ENCODE data around the gene IQSEC1.

The IQSEC1 gene

DNA sequence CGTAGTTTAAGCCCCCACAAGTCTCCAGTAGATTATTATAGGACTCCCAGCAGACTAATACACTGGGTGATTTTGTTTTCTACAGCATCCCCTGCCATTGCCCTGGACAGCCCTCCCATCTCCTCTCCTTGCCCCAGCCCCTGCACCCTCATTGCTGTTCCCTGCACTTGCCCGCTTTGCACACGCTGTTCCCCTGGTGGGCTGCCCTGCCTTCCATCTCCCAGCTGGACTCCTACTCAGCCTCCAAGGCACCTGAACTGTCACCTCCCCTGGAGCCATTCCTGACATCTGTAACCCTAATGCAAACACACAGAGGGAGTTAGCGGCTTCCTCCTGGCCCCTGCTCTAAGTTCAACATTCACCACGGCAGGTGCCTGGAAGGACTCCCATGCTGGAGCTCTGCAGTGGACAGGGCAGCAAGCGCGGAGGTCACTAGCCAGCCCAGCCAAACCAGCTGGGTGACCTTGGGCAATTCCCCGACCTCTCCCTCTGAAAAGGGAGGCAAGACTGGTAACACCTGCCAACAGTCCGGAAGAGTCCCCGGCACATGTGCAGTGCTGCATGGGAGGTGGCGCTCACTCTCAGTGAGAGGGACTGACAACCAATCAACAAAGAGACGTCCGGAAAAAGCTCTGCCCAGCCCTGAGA, 38.8 kb upstream of the IQSEC1 start:
- no peaks in the 10 kb centered on the region for H3K36me3 Mint-ChIP-seq (ENCODE audit: low read depth)
- peaks cover 4% of the 10 kb centered on the region for H3K4me1 Mint-ChIP-seq (ENCODE audit: low read depth)
- H3K9me3 Mint-ChIP-seq, result no peaks in the 10 kb centered on the region
- no peak overlapping the region for H3K4me3 Mint-ChIP-seq
- H3K27me3 Mint-ChIP-seq (ENCODE audit: low read depth), result peaks cover 4% of the 10 kb centered on the region
- no peak overlapping the region for H3K27ac Mint-ChIP-seq

DNA sequence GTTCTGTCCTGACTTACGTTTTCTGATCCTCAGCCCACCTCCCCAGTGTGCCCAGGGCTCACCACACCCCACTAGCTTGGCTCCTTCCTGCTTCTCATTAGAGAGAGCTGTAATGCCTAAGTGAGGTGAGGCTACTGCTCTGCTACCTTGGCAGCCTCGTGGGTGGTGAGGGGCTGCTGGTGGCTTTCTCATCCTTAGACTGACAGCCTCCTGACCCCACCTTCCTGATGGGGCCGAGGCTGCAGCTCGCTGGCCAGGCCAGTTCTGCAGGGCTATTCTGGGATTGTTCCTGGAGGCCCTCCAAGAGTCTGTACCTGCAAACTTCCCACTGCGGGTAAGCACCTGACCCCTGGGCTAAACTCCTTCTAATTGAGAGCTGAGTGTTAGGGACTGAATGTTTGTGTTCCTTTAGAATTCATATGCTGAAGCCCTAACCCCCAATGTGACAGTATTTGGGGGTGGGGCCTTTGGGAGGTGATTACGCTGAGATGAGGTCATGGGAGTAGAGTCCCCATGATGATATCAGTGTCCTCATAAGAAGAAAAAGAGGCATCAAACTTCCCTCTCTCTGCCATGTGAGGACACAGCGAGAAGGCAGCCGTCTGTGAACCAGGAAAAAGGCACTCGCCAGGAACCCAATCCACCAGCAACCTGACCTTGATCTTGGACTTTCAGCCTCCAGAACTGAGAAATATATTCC, 38.1 kb upstream of the IQSEC1 start:
- Mint-ChIP-seq H3K27me3 (ENCODE audit: low read depth) (peaks cover 3% of the 10 kb centered on the region), H3K4me3 (no peak overlapping the region), H3K9me3 (no peaks in the 10 kb centered on the region), H3K27ac (no peak overlapping the region), H3K36me3 (ENCODE audit: low read depth) (no peaks in the 10 kb centered on the region), H3K4me1 (ENCODE audit: low read depth) (peaks cover 4% of the 10 kb centered on the region)

DNA sequence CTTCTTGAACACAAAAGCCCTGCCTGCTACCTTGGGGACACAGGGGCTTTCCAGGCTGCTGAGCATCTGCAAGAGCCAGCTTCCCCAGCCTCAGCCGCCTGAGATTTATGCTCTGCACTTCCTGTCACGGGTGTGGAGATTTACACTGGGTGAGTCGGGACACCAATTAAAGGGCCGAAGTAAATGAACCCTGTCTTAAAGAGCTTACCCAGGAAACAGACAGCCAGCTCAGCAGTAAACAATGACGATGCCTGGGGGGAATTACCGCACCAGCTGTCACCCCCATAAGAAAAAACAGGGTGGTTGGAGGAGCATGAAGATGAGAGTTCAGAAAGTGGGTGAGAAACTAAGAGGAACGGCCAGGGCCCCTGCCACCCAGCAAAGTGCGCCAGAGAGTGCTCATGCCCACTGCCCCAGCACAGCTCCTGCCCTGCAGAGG, 37.5 kb upstream of the IQSEC1 start:
- no peaks in the 10 kb centered on the region for H3K36me3 Mint-ChIP-seq (ENCODE audit: low read depth)
- peaks cover 3% of the 10 kb centered on the region for H3K27me3 Mint-ChIP-seq (ENCODE audit: low read depth)
- peaks cover 4% of the 10 kb centered on the region for H3K4me1 Mint-ChIP-seq (ENCODE audit: low read depth)
- H3K4me3 Mint-ChIP-seq, result no peak overlapping the region
- H3K27ac Mint-ChIP-seq, result peak overlapping the region; percentile 72
- no peaks in the 10 kb centered on the region for H3K9me3 Mint-ChIP-seq

DNA sequence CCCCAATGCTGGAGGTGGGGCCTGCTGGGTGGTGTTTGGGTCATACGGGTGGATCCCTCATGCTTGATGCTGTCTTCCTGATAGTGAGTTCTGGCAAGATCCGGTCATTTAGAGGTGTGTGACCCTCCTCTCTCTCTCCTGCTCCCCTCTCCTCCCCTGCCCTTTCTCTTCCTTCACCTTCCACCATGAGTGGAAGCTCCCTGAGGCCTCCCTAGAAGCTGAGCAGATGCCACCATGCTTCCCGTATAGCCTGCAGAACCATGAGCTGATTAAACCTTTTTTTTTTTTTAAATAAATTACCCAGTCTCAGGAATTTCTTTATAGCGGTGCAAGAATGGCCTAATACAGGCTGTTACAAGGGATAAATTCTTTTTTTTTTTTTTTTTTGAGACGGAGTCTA, 36.3 kb upstream of the IQSEC1 start:
- H3K4me1 Mint-ChIP-seq (ENCODE audit: low read depth), result peaks cover 4% of the 10 kb centered on the region
- H3K4me3 Mint-ChIP-seq, result no peak overlapping the region
- no peaks in the 10 kb centered on the region for H3K36me3 Mint-ChIP-seq (ENCODE audit: low read depth)
- no peaks in the 10 kb centered on the region for H3K9me3 Mint-ChIP-seq
- H3K27me3 Mint-ChIP-seq (ENCODE audit: low read depth), result peaks cover 3% of the 10 kb centered on the region
- H3K27ac Mint-ChIP-seq, result no peak overlapping the region

DNA sequence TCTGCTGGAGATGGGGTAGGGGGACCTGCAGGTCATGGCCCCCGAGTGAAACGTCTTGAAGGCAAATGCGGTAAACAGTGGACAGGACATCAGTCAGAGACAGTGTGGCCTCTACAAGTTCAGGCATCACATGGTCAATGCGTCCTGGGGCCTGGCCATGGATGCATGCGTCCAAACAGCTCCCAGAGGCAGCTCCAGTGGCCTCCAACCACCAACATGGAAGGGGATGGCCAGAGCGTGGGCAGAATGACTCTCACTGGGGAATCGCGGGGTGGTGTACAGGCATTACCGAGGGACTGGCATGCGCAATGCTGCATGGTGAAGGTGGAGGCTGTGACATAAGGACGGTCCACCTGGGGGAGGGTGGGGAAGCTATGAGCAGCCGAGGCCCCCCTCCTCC, 35.6 kb upstream of the IQSEC1 start:
- no peaks in the 10 kb centered on the region for H3K9me3 Mint-ChIP-seq
- H3K4me1 Mint-ChIP-seq (ENCODE audit: low read depth), result peaks cover 4% of the 10 kb centered on the region
- peaks cover 3% of the 10 kb centered on the region for H3K27me3 Mint-ChIP-seq (ENCODE audit: low read depth)
- no peak overlapping the region for H3K27ac Mint-ChIP-seq
- H3K4me3 Mint-ChIP-seq, result no peak overlapping the region
- no peaks in the 10 kb centered on the region for H3K36me3 Mint-ChIP-seq (ENCODE audit: low read depth)

DNA sequence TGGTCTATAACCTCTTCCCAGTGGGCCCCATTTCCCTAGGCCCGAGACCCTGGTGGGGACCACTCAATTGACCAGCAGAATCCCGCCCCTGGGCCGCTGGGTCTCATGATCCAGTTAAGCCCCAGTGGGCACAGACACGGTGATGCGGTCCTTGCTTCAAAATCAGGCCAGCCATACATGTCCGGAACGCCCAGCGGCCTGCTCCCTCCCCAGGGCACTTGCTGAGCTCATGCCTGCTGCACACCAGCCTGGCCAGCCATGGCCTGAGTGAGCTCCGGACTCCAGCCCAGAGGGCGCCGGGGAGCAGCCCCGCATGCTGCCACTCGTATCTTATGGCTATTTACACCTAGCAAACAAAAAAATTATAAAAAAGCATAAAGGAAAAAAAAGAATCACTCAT, 34.4 kb upstream of the IQSEC1 start:
- no peak overlapping the region for H3K4me3 Mint-ChIP-seq
- H3K36me3 Mint-ChIP-seq (ENCODE audit: low read depth), result no peaks in the 10 kb centered on the region
- peaks cover 3% of the 10 kb centered on the region for H3K27me3 Mint-ChIP-seq (ENCODE audit: low read depth)
- H3K9me3 Mint-ChIP-seq, result no peaks in the 10 kb centered on the region
- no peak overlapping the region for H3K27ac Mint-ChIP-seq
- peaks cover 4% of the 10 kb centered on the region for H3K4me1 Mint-ChIP-seq (ENCODE audit: low read depth)

DNA sequence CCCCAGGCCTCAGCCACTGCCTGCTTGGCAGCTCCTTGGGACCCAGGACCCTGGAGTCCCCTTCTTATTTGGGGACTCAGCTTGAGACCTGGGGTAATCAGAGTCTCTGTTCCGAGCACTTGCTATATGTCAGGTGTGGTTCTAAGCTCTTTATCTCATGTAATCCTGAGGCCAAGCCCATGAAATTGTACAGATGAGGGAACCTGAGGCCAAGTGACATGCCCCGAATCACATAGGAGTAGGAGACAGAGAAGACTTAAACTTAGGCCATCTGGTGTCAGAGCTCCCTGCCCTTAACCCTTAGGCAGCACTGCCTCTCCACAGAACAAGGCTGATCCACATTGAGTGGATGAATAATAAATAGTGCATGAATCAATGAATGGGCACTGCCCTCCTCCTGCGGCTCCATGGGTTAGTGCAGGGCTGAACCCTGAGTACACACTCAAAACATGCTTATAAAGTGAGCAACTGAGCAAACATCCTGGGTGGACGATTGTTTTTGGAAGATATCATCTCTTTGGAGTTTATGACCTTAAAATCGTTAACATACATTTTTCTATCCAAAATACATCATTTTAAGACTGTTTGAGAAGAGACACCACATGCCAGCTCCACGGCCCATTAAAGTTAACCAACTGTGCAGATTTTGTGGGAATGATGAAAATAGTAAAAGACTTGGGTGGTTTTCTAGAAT, 33.2 kb upstream of the IQSEC1 start:
- peaks cover 3% of the 10 kb centered on the region for H3K27me3 Mint-ChIP-seq (ENCODE audit: low read depth)
- H3K36me3 Mint-ChIP-seq (ENCODE audit: low read depth), result no peaks in the 10 kb centered on the region
- H3K27ac Mint-ChIP-seq, result no peak overlapping the region
- H3K4me3 Mint-ChIP-seq, result no peak overlapping the region
- H3K9me3 Mint-ChIP-seq, result no peaks in the 10 kb centered on the region
- peaks cover 4% of the 10 kb centered on the region for H3K4me1 Mint-ChIP-seq (ENCODE audit: low read depth)

DNA sequence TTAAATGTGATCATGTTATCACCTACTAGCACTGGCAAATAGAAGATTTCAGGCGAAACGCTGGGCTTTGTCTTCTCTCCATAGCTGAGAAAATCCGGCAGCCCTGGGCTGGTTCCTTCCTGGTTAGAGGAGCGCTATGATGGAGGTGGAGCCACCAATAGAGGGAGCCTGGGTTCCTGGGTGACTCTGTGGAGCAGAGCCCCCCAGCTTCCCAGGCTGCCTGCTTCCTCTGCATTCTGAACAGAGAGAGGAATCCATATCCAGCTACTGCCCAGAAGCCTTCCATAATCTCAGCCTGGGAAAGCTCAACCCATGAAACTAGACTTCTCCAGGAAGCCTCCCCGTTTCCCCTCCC, 32.6 kb upstream of the IQSEC1 start:
- Mint-ChIP-seq H3K9me3 (no peaks in the 10 kb centered on the region), H3K4me1 (ENCODE audit: low read depth) (peaks cover 4% of the 10 kb centered on the region), H3K27ac (no peak overlapping the region), H3K4me3 (no peak overlapping the region), H3K27me3 (ENCODE audit: low read depth) (peaks cover 3% of the 10 kb centered on the region), H3K36me3 (ENCODE audit: low read depth) (no peaks in the 10 kb centered on the region)

DNA sequence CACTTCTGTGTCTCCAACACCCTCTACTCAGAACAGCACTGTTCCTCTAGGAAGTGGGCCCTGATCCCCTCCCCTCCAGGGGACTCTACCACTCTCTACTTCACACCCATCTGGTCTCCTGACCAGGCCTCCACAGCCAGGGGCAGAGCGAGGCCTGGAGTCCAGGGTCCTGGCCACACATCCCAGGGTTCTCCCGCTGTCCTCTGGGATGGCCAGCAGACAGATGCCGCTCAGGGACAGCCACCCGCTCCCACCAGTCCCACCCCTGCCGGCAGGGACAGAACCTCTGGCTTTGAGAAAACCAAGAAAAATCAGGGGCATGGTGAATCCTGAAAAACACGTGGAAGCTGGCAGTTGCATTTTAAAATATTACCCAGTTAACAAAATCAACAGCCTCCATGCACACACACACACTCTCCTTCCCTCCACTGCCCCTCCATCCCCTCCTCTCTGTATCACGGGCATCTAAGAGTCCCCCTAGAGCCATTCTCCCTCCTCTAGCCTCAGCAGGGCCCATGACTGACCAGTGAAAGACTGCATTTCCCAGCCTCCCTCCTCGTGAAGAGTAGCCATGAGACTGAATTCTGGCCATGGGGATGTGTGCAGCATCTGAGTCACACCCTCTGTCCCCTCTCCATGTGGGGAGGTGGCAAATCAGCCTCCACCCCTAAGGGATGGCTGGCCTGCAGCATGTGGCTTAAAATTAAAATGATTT, 32.1 kb upstream of the IQSEC1 start:
- Mint-ChIP-seq H3K36me3 (ENCODE audit: low read depth) (no peaks in the 10 kb centered on the region), H3K9me3 (no peaks in the 10 kb centered on the region), H3K27ac (no peak overlapping the region), H3K27me3 (ENCODE audit: low read depth) (no peaks in the 10 kb centered on the region), H3K4me3 (no peak overlapping the region), H3K4me1 (ENCODE audit: low read depth) (no peaks in the 10 kb centered on the region)

DNA sequence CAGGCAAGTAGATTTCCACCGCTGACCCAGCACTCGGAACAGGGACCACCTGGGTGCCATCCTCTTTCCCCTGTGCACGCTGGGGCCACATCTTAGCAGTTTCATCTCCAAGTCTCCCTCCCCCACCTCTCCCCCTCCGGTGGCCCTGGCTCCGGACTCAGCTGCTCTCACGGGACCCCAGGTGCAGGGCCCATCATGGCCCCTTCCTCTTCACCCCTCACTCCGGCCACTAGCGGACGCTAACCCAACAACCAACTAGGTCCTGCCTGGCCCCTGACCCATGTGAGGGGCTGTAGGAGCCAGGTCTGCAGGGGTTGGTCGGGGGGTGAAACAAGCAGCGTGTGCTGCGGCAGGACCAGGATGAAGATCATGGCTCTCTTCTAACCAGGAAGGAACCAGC, 31.3 kb upstream of the IQSEC1 start:
- Mint-ChIP-seq H3K4me3 (no peak overlapping the region), H3K9me3 (no peaks in the 10 kb centered on the region), H3K4me1 (ENCODE audit: low read depth) (no peaks in the 10 kb centered on the region), H3K36me3 (ENCODE audit: low read depth) (no peaks in the 10 kb centered on the region), H3K27ac (no peak overlapping the region), H3K27me3 (ENCODE audit: low read depth) (no peaks in the 10 kb centered on the region)

DNA sequence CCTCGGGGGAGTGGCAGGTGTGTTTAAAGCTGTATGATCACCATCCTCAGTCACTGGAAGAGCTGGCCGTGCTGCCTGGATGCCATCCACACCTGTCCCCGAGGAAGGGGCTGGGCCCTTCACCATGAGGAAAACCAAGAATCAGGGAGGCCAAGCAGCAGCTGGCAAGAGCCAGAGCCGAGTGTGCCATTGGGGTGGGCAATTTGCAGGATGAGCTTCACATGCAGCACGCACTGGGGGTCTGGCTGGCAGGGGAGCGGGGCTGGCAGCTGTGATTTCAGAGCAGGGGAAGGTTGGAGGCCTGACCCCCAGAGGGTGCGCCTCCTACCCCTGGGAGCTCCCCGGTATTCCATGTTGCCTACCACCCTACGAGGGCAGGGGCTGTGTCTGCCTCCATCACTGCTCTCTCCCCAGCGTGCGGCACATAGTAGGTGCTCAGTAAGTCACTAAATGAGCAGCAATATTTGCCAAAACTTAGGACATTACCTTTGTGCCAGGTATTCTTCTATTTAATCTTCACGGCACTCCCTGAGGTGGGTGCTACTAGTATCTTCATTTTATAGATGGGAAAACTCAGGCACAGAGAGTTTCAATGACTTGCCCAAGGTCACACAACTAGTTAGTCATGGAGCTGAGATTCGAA, 30.3 kb upstream of the IQSEC1 start:
- no peak overlapping the region for H3K27ac Mint-ChIP-seq
- no peaks in the 10 kb centered on the region for H3K27me3 Mint-ChIP-seq (ENCODE audit: low read depth)
- no peaks in the 10 kb centered on the region for H3K4me1 Mint-ChIP-seq (ENCODE audit: low read depth)
- no peak overlapping the region for H3K4me3 Mint-ChIP-seq
- no peaks in the 10 kb centered on the region for H3K9me3 Mint-ChIP-seq
- H3K36me3 Mint-ChIP-seq (ENCODE audit: low read depth), result no peaks in the 10 kb centered on the region

DNA sequence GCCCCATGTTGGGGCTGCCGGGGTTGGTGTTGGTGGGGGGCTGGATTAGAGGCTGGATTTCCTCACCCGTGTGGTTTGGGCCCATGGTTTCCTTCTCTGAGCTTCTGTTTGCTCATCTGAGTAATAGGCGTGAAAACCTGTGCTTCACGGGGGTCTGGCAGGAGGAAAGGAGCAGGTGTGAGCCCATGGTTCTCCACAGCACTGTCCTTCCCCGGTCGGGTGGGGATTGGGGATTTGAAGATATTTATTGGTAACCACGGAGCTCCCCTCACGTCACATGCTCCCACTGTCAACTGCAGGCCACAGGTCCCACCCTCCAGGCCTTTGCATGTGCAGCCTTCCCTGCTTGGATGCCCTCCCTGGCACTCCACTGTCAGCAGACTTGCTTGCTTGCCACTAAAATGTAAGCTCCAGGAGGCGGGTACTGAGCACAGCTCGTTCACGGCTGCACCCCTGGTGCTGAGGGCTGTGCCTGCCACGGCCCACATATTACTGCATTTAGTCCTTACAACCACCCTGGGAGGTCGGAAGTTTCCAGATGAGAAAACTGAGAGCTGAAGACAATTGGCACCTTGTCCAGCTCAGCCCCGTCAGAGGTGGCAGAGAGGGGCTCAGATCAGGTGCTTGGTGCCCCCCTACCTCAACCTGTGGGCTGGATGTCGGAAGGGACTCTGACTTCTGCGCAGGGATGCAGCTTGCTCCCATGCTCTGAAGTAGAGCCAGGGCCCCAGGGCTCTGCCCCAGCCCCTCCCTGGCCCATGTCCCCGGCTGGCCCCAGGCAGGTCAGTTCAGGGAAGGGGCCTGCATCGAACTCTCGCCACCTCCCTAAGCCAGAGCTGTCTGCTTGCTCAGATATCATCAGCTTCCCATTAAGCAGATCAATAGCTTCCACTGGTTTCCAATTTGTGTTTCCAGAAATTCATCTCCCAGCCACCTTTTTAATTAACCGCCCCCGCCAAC, 29.4 kb upstream of the IQSEC1 start:
- no peaks in the 10 kb centered on the region for H3K4me1 Mint-ChIP-seq (ENCODE audit: low read depth)
- H3K36me3 Mint-ChIP-seq (ENCODE audit: low read depth), result no peaks in the 10 kb centered on the region
- no peak overlapping the region for H3K4me3 Mint-ChIP-seq
- no peaks in the 10 kb centered on the region for H3K9me3 Mint-ChIP-seq
- no peaks in the 10 kb centered on the region for H3K27me3 Mint-ChIP-seq (ENCODE audit: low read depth)
- H3K27ac Mint-ChIP-seq, result no peak overlapping the region

DNA sequence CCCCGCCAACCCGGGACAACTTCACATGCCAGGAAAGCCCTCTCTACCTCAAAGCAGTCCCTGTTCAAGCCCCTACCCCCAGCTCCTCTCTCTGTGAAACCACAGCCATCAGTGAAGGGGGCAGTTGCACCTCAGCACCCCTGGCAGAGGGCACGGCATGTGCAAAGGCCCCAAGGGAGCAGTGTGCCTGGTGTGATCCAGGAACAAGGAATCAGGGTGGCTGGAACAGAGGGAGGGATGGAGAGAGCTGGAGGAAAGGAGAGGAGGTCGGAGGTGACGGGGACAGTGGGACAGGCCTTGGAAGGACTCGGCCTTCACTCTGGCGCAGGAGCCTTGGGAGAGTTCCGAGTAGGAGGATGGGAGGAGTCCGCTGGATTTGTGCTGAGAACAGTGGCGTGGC, 26.5 kb upstream of the IQSEC1 start:
- H3K36me3 Mint-ChIP-seq (ENCODE audit: low read depth), result no peaks in the 10 kb centered on the region
- no peak overlapping the region for H3K27ac Mint-ChIP-seq
- H3K27me3 Mint-ChIP-seq (ENCODE audit: low read depth), result no peaks in the 10 kb centered on the region
- no peaks in the 10 kb centered on the region for H3K9me3 Mint-ChIP-seq
- H3K4me1 Mint-ChIP-seq (ENCODE audit: low read depth), result peaks cover 2% of the 10 kb centered on the region
- no peak overlapping the region for H3K4me3 Mint-ChIP-seq
